ENCODE data around the gene SQOR. TPM values are rescaled to one million over a fixed set of nuclear protein-coding genes. Genes with fewer than 3 reads are reported as not detected.

SQOR gene
- total RNA-seq, 5 donors from 2014 or later (not counting 1 experiment from before 2014, with no cell fraction given), result 29.5 to 43.0 (median 33.4) TPM

DNA sequence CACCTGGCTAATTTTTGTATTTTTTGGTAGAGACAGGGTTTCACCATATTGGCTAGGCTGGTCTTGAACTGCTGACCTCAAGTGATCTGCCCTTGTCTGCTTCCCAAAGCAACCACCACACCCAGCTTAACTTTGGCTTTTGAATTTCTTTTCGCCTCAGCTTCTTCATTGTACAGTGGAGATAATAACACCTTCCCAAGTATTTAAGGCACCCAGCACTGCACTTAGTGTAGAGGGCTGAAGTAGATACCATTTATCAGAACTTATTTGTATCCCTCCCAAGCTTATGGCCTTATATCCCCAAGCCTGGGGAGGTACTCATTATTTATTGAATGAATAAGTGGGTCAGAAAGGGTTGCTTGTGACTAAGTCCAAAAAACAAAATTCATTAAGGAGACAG is 2.3 kb downstream of the SQOR start:
- DNase-seq, result no peak
- CTCF ChIA-PET, result interaction anchor here in 1 of 2 donors (0.6 to 1.5 kb wide), 9 partner anchors 23 to 430 kb away, joined by 3 to 6 read pairs (median 4); partner anchors contain the start of gene BLOC1S6
- peaks cover 56 to 69% (median 67%) of the 10 kb centered on the region in 3 donors for H3K4me1 Mint-ChIP-seq
- no CpG with 5 or more reads among the region's 1 CpG for WGBS (ENCODE audit: insufficient coverage)
- no peak for ATAC-seq (replicated peaks in 1 of 4)
- H3K36me3 ChIP-seq (ENCODE audit: control insufficient read depth in 2 of 2, extremely low read depth in 1 of 2, insufficient read depth in 1 of 2, low read length in 1 of 2), result peaks cover 0 to 7% of the 10 kb centered on the region in 2 donors
- no peaks in the 10 kb centered on the region for H3K9me3 Mint-ChIP-seq
- H3K27me3 ChIP-seq (replicated peaks in 1 of 2; ENCODE audit: control insufficient read depth in 2 of 2, extremely low read depth in 1 of 2, insufficient read depth in 2 of 2, low read length in 1 of 2), result no peaks in the 10 kb centered on the region
- H3K27ac ChIP-seq (ENCODE audit: low read length), result peak overlapping the region; percentile 69
- no peaks in the 10 kb centered on the region for H3K9me3 ChIP-seq
- H3K27me3 Mint-ChIP-seq, result no peaks in the 10 kb centered on the region
- peaks cover 15 to 39% of the 10 kb centered on the region in 2 experiments for H3K4me1 ChIP-seq (ENCODE audit: control insufficient read depth in 1 of 2, extremely low read depth in 1 of 2, insufficient read depth in 2 of 2, low read length in 2 of 2)
- POLR2A ChIA-PET, result interaction anchor here (0.6 to 1.0 kb wide), 7 partner anchors 10 to 1883 kb away, joined by 3 to 5 read pairs (median 3); partner anchors contain the start of gene BLOC1S6 (in 1 of the 2)
- H3K27ac Mint-ChIP-seq, result peak overlapping the region; percentile 90 to 94
- H3K4me3 ChIP-seq (ENCODE audit: control insufficient read depth in 1 of 2, extremely low read depth in 1 of 2, low read length in 1 of 2), result peak overlapping the region; percentile 32 to 46
- H3K36me3 Mint-ChIP-seq, result peaks cover 9% of the 10 kb centered on the region
- H3K4me3 Mint-ChIP-seq, result peak overlapping the region; percentile 79 to 93 (median 84)

DNA sequence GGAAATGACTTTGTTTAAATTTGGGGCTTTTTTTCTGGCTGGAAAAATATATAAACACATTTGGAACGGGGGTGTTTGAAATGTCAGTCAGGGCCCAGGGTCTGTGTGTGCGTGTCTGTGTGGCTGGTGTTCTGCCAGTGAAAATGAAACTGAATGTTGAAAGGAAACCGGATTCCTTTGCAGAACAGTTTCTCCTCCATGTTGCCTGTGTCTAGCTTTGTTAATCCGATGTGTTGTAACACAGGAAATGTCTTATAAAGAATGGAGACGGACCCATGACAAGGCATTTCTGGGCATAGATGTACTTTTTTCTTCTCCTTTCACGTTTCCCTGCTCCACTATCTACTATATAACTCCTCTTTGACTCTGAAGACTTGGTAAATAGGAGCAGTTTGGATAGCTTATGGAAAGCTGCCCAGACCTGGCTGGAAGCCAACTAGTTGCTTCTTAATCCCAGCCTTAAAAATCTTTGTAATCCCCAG is 2.8 kb downstream of the SQOR start:
- peaks cover 11% of the 10 kb centered on the region for H3K36me3 Mint-ChIP-seq
- ATAC-seq (replicated peaks in 1 of 4), result peak; percentile 54 to 77 (median 64)

DNA sequence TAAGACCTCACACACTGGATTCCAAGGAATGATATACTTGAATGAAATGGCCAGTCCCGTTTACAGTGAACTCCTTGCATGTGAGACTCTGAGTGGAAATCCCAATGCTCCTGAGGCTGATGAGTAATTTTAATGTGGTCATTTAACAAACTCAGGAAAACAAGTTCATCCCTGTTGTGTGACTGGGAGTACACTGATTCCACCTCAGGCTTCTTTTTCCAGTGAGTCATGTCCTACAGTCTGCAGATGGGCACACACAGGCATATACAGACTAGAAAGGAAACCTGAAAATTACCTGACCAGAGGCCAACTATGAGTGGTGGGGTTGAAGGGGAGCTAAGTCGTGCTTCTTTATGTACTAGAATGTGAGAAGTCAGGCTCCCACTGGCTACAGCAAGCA is 5.8 kb downstream of the SQOR start:
- no peaks in the 10 kb centered on the region for H3K27me3 ChIP-seq (replicated peaks in 1 of 2; ENCODE audit: control insufficient read depth in 2 of 2, extremely low read depth in 1 of 2, insufficient read depth in 2 of 2, low read length in 1 of 2)
- no CpG with 5 or more reads among the region's 2 CpGs for WGBS (ENCODE audit: insufficient coverage)
- no peaks in the 10 kb centered on the region for H3K9me3 ChIP-seq
- ATAC-seq (replicated peaks in 1 of 4) (no peak), DNase-seq (no peak)
- Mint-ChIP-seq H3K27me3 (no peaks in the 10 kb centered on the region), H3K4me1 (peaks cover 85 to 89% (median 86%) of the 10 kb centered on the region in 3 donors), H3K4me3 (no peak overlapping the region), H3K27ac (no peak overlapping the region), H3K9me3 (no peaks in the 10 kb centered on the region), H3K36me3 (peaks cover 19% of the 10 kb centered on the region)
- peaks cover 21 to 33% of the 10 kb centered on the region in 2 experiments for H3K4me1 ChIP-seq (ENCODE audit: control insufficient read depth in 1 of 2, extremely low read depth in 1 of 2, insufficient read depth in 2 of 2, low read length in 2 of 2)
- H3K4me3 ChIP-seq (ENCODE audit: control insufficient read depth in 1 of 2, extremely low read depth in 1 of 2, low read length in 1 of 2), result no peak overlapping the region
- H3K36me3 ChIP-seq (ENCODE audit: control insufficient read depth in 2 of 2, extremely low read depth in 1 of 2, insufficient read depth in 1 of 2, low read length in 1 of 2), result peaks cover 0 to 7% of the 10 kb centered on the region in 2 donors
- CTCF ChIA-PET, result no interaction called here
- H3K27ac ChIP-seq (ENCODE audit: low read length), result no peak overlapping the region
- POLR2A ChIA-PET, result no interaction called here

More for the DNA sequence above, 2.8 kb downstream of the SQOR start:
- no peaks in the 10 kb centered on the region for H3K27me3 ChIP-seq (replicated peaks in 1 of 2; ENCODE audit: control insufficient read depth in 2 of 2, extremely low read depth in 1 of 2, insufficient read depth in 2 of 2, low read length in 1 of 2)
- no peaks in the 10 kb centered on the region for H3K27me3 Mint-ChIP-seq
- H3K4me3 Mint-ChIP-seq, result peak overlapping the region; percentile 79 to 93 (median 84)
- H3K9me3 Mint-ChIP-seq, result no peaks in the 10 kb centered on the region
- ChIA-PET CTCF (interaction anchor here (0.5 to 1.5 kb wide), 10 partner anchors 24 to 430 kb away, joined by 3 to 6 read pairs (median 4); partner anchors contain the start of gene BLOC1S6 (in 1 of the 2)), POLR2A (interaction anchor here (0.6 to 1.0 kb wide), 7 partner anchors 10 to 1883 kb away, joined by 3 to 5 read pairs (median 3); partner anchors contain the start of gene BLOC1S6 (in 1 of the 2))
- peak overlapping the region; percentile 69 for H3K27ac ChIP-seq (ENCODE audit: low read length)
- peaks cover 15 to 39% of the 10 kb centered on the region in 2 experiments for H3K4me1 ChIP-seq (ENCODE audit: control insufficient read depth in 1 of 2, extremely low read depth in 1 of 2, insufficient read depth in 2 of 2, low read length in 2 of 2)
- peaks cover 0 to 7% of the 10 kb centered on the region in 2 donors for H3K36me3 ChIP-seq (ENCODE audit: control insufficient read depth in 2 of 2, extremely low read depth in 1 of 2, insufficient read depth in 1 of 2, low read length in 1 of 2)
- peak in 34 of 35 experiments; percentile 13 to 83 (median 43) for DNase-seq
- H3K4me3 ChIP-seq (ENCODE audit: control insufficient read depth in 1 of 2, extremely low read depth in 1 of 2, low read length in 1 of 2), result peak overlapping the region; percentile 32 to 46
- WGBS (ENCODE audit: insufficient coverage), result 0% methylated on average over 2 of the region's 6 CpGs
- no peaks in the 10 kb centered on the region for H3K9me3 ChIP-seq
- peaks cover 60 to 73% (median 68%) of the 10 kb centered on the region in 3 donors for H3K4me1 Mint-ChIP-seq
- peak overlapping the region; percentile 90 to 94 for H3K27ac Mint-ChIP-seq

DNA sequence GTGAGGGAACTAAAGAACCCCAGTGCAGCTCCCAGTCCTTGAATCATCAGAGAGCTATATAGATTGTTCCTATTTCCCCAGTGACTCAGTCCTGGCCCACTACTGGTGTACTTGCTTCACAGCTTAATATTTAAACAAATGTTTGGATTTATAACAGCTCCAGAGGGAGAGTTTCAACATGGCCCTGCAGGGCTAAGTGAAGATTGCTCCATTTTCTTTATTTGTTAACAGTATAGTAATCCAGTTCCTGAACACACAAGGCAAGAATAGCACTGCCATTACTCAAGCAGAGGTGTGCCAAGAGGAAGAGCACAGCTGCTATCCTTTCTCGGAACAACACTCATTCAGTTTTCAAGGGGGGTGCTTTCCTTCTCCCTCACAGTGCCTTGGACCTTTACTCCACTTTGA is 6.5 kb downstream of the SQOR start:
- 100% methylated on average over 1 of the region's 1 CpG for WGBS (ENCODE audit: insufficient coverage)
- Histone ChIP-seq H3K4me3 (ENCODE audit: control insufficient read depth in 1 of 2, extremely low read depth in 1 of 2, low read length in 1 of 2) (no peak overlapping the region), H3K9me3 (no peaks in the 10 kb centered on the region), H3K27ac (ENCODE audit: low read length) (no peak overlapping the region), H3K4me1 (ENCODE audit: control insufficient read depth in 1 of 2, extremely low read depth in 1 of 2, insufficient read depth in 2 of 2, low read length in 2 of 2) (peaks cover 18 to 31% of the 10 kb centered on the region in 2 experiments), H3K27me3 (replicated peaks in 1 of 2; ENCODE audit: control insufficient read depth in 2 of 2, extremely low read depth in 1 of 2, insufficient read depth in 2 of 2, low read length in 1 of 2) (no peaks in the 10 kb centered on the region), H3K36me3 (ENCODE audit: control insufficient read depth in 2 of 2, extremely low read depth in 1 of 2, insufficient read depth in 1 of 2, low read length in 1 of 2) (peaks cover 0 to 7% of the 10 kb centered on the region in 2 donors)
- H3K9me3 Mint-ChIP-seq, result no peaks in the 10 kb centered on the region
- peaks cover 89 to 92% (median 90%) of the 10 kb centered on the region in 3 donors for H3K4me1 Mint-ChIP-seq
- H3K27ac Mint-ChIP-seq, result no peak overlapping the region
- peaks cover 21% of the 10 kb centered on the region for H3K36me3 Mint-ChIP-seq
- no peaks in the 10 kb centered on the region for H3K27me3 Mint-ChIP-seq
- CTCF ChIA-PET, result no interaction called here
- ATAC-seq (replicated peaks in 1 of 4) (no peak), DNase-seq (no peak)
- no peak overlapping the region for H3K4me3 Mint-ChIP-seq
- POLR2A ChIA-PET, result no interaction called here

DNA sequence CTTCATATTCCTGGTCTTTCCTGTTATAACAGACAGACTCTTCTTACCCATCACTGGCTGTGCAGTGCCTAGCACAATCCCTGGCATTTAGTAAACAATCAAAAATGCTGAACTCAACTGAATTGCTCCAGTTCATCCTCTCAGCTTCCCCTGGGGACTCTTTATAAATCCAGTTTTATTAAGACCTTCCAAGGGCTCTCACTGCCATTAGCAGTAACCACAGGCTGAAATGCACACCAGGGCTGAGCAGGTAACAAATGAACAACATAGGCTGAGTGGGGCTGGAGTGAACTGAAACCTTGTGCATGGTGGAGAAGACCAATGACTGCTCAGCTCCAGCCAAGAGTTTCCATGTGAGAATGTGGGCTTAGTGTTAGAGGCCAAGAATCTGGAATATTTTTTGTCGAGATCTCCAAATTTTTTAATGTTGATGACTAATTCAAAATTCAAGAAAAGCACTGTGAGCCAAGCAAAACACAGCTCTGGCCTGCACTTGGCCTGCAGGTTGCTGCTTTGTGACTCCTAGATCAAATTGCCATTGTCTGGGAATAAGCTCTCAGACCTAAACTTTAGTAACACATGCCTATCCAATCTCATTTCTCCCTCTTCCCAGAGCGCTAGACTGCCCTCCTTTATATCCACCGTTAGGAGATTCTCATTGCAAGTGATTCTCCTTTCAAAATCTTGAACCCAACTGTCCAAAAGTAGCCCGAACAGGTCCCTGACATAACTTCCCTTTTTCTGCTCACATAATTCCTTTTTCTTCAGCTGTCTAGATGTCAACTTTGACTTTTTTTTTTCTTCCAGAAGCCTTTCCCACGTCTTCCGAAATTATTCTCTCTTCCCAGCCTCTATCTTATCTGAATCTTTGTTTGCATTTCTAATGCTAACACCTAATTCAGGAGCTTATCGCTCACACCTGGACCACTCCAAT is 7.4 kb downstream of the SQOR start:
- ATAC-seq (replicated peaks in 1 of 4) (no peak), DNase-seq (no peak)
- no peaks in the 10 kb centered on the region for H3K27me3 ChIP-seq (replicated peaks in 1 of 2; ENCODE audit: control insufficient read depth in 2 of 2, extremely low read depth in 1 of 2, insufficient read depth in 2 of 2, low read length in 1 of 2)
- no peak overlapping the region for H3K27ac Mint-ChIP-seq
- H3K9me3 Mint-ChIP-seq, result no peaks in the 10 kb centered on the region
- H3K4me1 ChIP-seq (ENCODE audit: control insufficient read depth in 1 of 2, extremely low read depth in 1 of 2, insufficient read depth in 2 of 2, low read length in 2 of 2), result peaks cover 10 to 25% of the 10 kb centered on the region in 2 experiments
- H3K4me1 Mint-ChIP-seq, result peaks cover 88 to 89% (median 88%) of the 10 kb centered on the region in 3 donors
- no peaks in the 10 kb centered on the region for H3K27me3 Mint-ChIP-seq
- H3K4me3 ChIP-seq (ENCODE audit: control insufficient read depth in 1 of 2, extremely low read depth in 1 of 2, low read length in 1 of 2), result no peak overlapping the region
- H3K4me3 Mint-ChIP-seq, result no peak overlapping the region
- ChIA-PET POLR2A (no interaction called here), CTCF (interaction anchor here (1.1 to 1.7 kb wide), 2 partner anchors 31 to 245 kb away, joined by 3 read pairs; no protein-coding TSS in a partner anchor)
- 81% methylated on average over 6 of the region's 7 CpGs for WGBS (ENCODE audit: insufficient coverage)
- H3K36me3 ChIP-seq (ENCODE audit: control insufficient read depth in 2 of 2, extremely low read depth in 1 of 2, insufficient read depth in 1 of 2, low read length in 1 of 2), result peaks cover 0 to 7% of the 10 kb centered on the region in 2 donors
- no peak overlapping the region for H3K27ac ChIP-seq (ENCODE audit: low read length)
- peaks cover 22% of the 10 kb centered on the region for H3K36me3 Mint-ChIP-seq
- H3K9me3 ChIP-seq, result no peaks in the 10 kb centered on the region

DNA sequence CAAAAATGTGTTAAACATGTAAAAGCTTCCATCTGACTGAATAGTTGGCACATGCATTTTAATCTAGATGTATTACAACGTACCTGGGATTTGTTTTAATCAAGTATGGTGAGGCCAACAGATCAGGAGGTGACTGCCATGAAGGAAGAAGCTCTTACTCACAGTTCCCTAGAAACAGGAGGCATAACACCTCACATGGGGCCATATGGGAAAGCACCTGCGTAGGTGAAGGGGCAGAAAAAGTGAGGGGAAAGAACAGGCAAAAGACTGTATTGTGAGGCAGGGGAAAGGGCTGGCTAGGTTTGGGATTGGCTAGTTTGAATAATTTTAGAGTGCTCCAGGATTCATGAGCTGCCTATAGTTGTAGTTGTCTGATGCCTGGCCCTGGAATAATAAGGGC is 9.6 kb downstream of the SQOR start:
- CTCF ChIA-PET, result interaction anchor here in 1 of 2 donors (0.5 kb wide), 1 partner anchor 185 kb away, joined by 6 read pairs; no protein-coding TSS in a partner anchor
- H3K27me3 Mint-ChIP-seq, result no peaks in the 10 kb centered on the region
- H3K36me3 ChIP-seq (ENCODE audit: control insufficient read depth in 2 of 2, extremely low read depth in 1 of 2, insufficient read depth in 1 of 2, low read length in 1 of 2), result peaks cover 0 to 7% of the 10 kb centered on the region in 2 donors
- H3K4me3 Mint-ChIP-seq, result no peak overlapping the region
- POLR2A ChIA-PET, result interaction anchor here in 1 of 2 donors (0.5 kb wide), 1 partner anchor 31 kb away, joined by 3 read pairs; no protein-coding TSS in a partner anchor
- peaks cover 76 to 78% (median 78%) of the 10 kb centered on the region in 3 donors for H3K4me1 Mint-ChIP-seq
- H3K4me1 ChIP-seq (ENCODE audit: control insufficient read depth in 1 of 2, extremely low read depth in 1 of 2, insufficient read depth in 2 of 2, low read length in 2 of 2), result peaks cover 6 to 28% of the 10 kb centered on the region in 2 experiments
- peaks cover 20% of the 10 kb centered on the region for H3K36me3 Mint-ChIP-seq
- no peak overlapping the region for H3K4me3 ChIP-seq (ENCODE audit: control insufficient read depth in 1 of 2, extremely low read depth in 1 of 2, low read length in 1 of 2)
- H3K27ac Mint-ChIP-seq, result no peak overlapping the region
- H3K9me3 Mint-ChIP-seq, result no peaks in the 10 kb centered on the region
- 33% methylated on average over 1 of the region's 2 CpGs for WGBS (ENCODE audit: insufficient coverage)
- no peaks in the 10 kb centered on the region for H3K9me3 ChIP-seq
- ATAC-seq (replicated peaks in 1 of 4) (no peak), DNase-seq (no peak)
- H3K27ac ChIP-seq (ENCODE audit: low read length), result no peak overlapping the region
- H3K27me3 ChIP-seq (replicated peaks in 1 of 2; ENCODE audit: control insufficient read depth in 2 of 2, extremely low read depth in 1 of 2, insufficient read depth in 2 of 2, low read length in 1 of 2), result no peaks in the 10 kb centered on the region
